ENCODE data around the gene SERTAD4. TPM values are rescaled to one million over a fixed set of nuclear protein-coding genes. Genes with fewer than 3 reads are reported as not detected.

SERTAD4 gene
- total RNA-seq, 4 donors from 2014 or later = 1.8 to 2.6 (median 2.1) TPM

GRCh38 chr1:210239349-210240111, 6.9 kb downstream of the SERTAD4 start:
- Histone ChIP-seq H3K27me3 (no peaks in the 10 kb centered on the region), H3K27ac (replicated peaks in 1 of 4) (peak overlapping the region in 3 of 4 donors; percentile 41 to 63 (median 56)), H3K36me3 (no peaks in the 10 kb centered on the region), H3K4me1 (peaks cover 33 to 67% (median 63%) of the 10 kb centered on the region in 4 donors), H3K4me3 (no peak overlapping the region), H3K9me3 (no peaks in the 10 kb centered on the region)
- intact Hi-C loops (cut with DNase I) = no loop called here
- 36% methylated on average over 7 of the region's 7 CpGs for WGBS
- no peak for TF ChIP-seq POLR2A (IDR thresholded peaks at IDR 0.05; ENCODE audit: low read depth)
- no peak for TF ChIP-seq EP300 (IDR thresholded peaks at IDR 0.05)
- TF ChIP-seq CTCF (IDR thresholded peaks at IDR 0.05) = peak; percentile 25 to 67 (median 39)
- peak in 1 of 2 donors; percentile 15 for TF ChIP-seq POLR2AphosphoS5 (IDR thresholded peaks at IDR 0.05)
- peak; percentile 90 for DNase-seq (ENCODE audit: extremely low spot score)

- intact Hi-C loops (cut with DNase I) = no loop called here
- Histone ChIP-seq H3K27me3 (no peaks in the 10 kb centered on the region), H3K4me1 (peaks cover 33 to 51% (median 47%) of the 10 kb centered on the region in 4 donors), H3K4me3 (no peak overlapping the region), H3K36me3 (no peaks in the 10 kb centered on the region), H3K27ac (replicated peaks in 1 of 4) (no peak overlapping the region), H3K9me3 (no peaks in the 10 kb centered on the region)
- DNase-seq (ENCODE audit: extremely low spot score) = peak; percentile 70
- 96% methylated on average over 5 of the region's 5 CpGs for WGBS
- TF ChIP-seq EP300 (IDR thresholded peaks at IDR 0.05) = no peak
- TF ChIP-seq CTCF (IDR thresholded peaks at IDR 0.05) = no peak
- no peak for TF ChIP-seq POLR2AphosphoS5 (IDR thresholded peaks at IDR 0.05)
- TF ChIP-seq POLR2A (IDR thresholded peaks at IDR 0.05; ENCODE audit: low read depth) = no peak
Measured at GRCh38 chr1:210241121-210241520, 8.5 kb downstream of the SERTAD4 start.

- H3K9me3 ChIP-seq = no peaks in the 10 kb centered on the region
- no peak for TF ChIP-seq EP300 (IDR thresholded peaks at IDR 0.05)
- TF ChIP-seq POLR2AphosphoS5 (IDR thresholded peaks at IDR 0.05) = no peak
- no peak for TF ChIP-seq CTCF (IDR thresholded peaks at IDR 0.05)
- no peak for TF ChIP-seq POLR2A (IDR thresholded peaks at IDR 0.05; ENCODE audit: low read depth)
- no peaks in the 10 kb centered on the region for H3K36me3 ChIP-seq
- no peak overlapping the region for H3K27ac ChIP-seq (replicated peaks in 1 of 4)
- WGBS = 93% methylated on average over 6 of the region's 6 CpGs
- intact Hi-C loops (cut with DNase I) = no loop called here
- no peaks in the 10 kb centered on the region for H3K27me3 ChIP-seq
- peaks cover 4 to 14% (median 9%) of the 10 kb centered on the region in 4 donors for H3K4me1 ChIP-seq
- DNase-seq (ENCODE audit: extremely low spot score) = no peak
- H3K4me3 ChIP-seq = no peak overlapping the region
Measured at GRCh38 chr1:210244746-210245367, 12.3 kb downstream of the SERTAD4 start.

- intact Hi-C loops (cut with DNase I) = no loop called here
- 75% methylated on average over 6 of the region's 6 CpGs for WGBS
- no peak for DNase-seq (ENCODE audit: extremely low spot score)
- TF ChIP-seq POLR2A (IDR thresholded peaks at IDR 0.05; ENCODE audit: low read depth) (no peak), CTCF (IDR thresholded peaks at IDR 0.05) (no peak), POLR2AphosphoS5 (IDR thresholded peaks at IDR 0.05) (no peak), EP300 (IDR thresholded peaks at IDR 0.05) (no peak)
- no peak overlapping the region for H3K27ac ChIP-seq (replicated peaks in 1 of 4)
- H3K4me1 ChIP-seq = peaks cover 0 to 12% (median 11%) of the 10 kb centered on the region in 4 donors
- H3K9me3 ChIP-seq = no peaks in the 10 kb centered on the region
- no peaks in the 10 kb centered on the region for H3K27me3 ChIP-seq
- no peaks in the 10 kb centered on the region for H3K36me3 ChIP-seq
- no peak overlapping the region for H3K4me3 ChIP-seq
Measured at GRCh38 chr1:210246447-210246846, 13.9 kb downstream of the SERTAD4 start.

Measured in esophagus muscularis mucosa (tissue), 4 donors.